DMS53 treated with DMSO at 0.1 percent for 48 hours (cell line): ENCODE measurements around the gene PKIB.

Experiments
- DNase-seq: peaks from one replicate; lab custom pipeline; 2025; ENCODE audit not compliant: unreplicated experiment; lab: John Stamatoyannopoulos, UW

Gene PKIB

GRCh38 chr6:122663981-122664380, 53.8 kb downstream of the PKIB start:
- DNase-seq, result peak; percentile 14

GRCh38 chr6:122665929-122666328, 55.7 kb downstream of the PKIB start:
- DNase-seq, result no peak

- DNase-seq, result no peak
Observed at GRCh38 chr6:122666418-122666817, 56.2 kb downstream of the PKIB start.

GRCh38 chr6:122669418-122669817, 59.2 kb downstream of the PKIB start:
- no peak for DNase-seq

GRCh38 chr6:122669868-122670267, 59.7 kb downstream of the PKIB start:
- no peak for DNase-seq

- DNase-seq, result no peak
Observed at GRCh38 chr6:122671251-122671650, 61.0 kb downstream of the PKIB start.

GRCh38 chr6:122673343-122673961, 63.2 kb downstream of the PKIB start:
- DNase-seq, result no peak

GRCh38 chr6:122676146-122676545, 65.9 kb downstream of the PKIB start:
- no peak for DNase-seq

GRCh38 chr6:122676688-122677087, 66.5 kb downstream of the PKIB start:
- no peak for DNase-seq

GRCh38 chr6:122677406-122677805, 67.2 kb downstream of the PKIB start:
- DNase-seq, result no peak

GRCh38 chr6:122678841-122679240, 68.6 kb downstream of the PKIB start:
- DNase-seq, result no peak

- no peak for DNase-seq
Observed at GRCh38 chr6:122681705-122682104, 71.5 kb downstream of the PKIB start.

- no peak for DNase-seq
Observed at GRCh38 chr6:122683989-122684651, 73.9 kb downstream of the PKIB start.

GRCh38 chr6:122692175-122692598, 82.0 kb downstream of the PKIB start:
- no peak for DNase-seq

- DNase-seq, result no peak
Observed at GRCh38 chr6:122692807-122693580, 82.8 kb downstream of the PKIB start.

GRCh38 chr6:122694075-122694474, 83.9 kb downstream of the PKIB start:
- no peak for DNase-seq

- DNase-seq, result no peak
Observed at GRCh38 chr6:122694602-122695001, 84.4 kb downstream of the PKIB start.

GRCh38 chr6:122695188-122695587, 85.0 kb downstream of the PKIB start:
- DNase-seq, result no peak

GRCh38 chr6:122696079-122696478, 85.9 kb downstream of the PKIB start:
- no peak for DNase-seq

GRCh38 chr6:122696853-122697252, 86.6 kb downstream of the PKIB start:
- DNase-seq, result peak; percentile 44

GRCh38 chr6:122697458-122697857, 87.3 kb downstream of the PKIB start:
- no peak for DNase-seq

GRCh38 chr6:122701666-122702065, 91.5 kb downstream of the PKIB start:
- no peak for DNase-seq
